Motor neuron (in vitro differentiated cells): Measurements from ENCODE around the gene EYA4. TPM values are rescaled to one million over a fixed set of nuclear protein-coding genes. Genes with fewer than 3 reads are reported as not detected.

Experiments used
- ATAC-seq, 8 experiments: fragments of 200-7000 bp; cut with Tn5 transposase; replicated peaks in 6 of 8; 2 replicates each; pipeline ENCODE4 v1.8.0; 2021; ENCODE audit warnings: mild to moderate bottlenecking in 8 of 8, moderate library complexity in 8 of 8
- H3K27ac ChIP-seq, 2 donors: fragments of 250-450 bp; sonication (Bioruptor Pico); 2 replicates each; pipeline ENCODE4 v1.9.0; 2021; ENCODE audit warnings: antibody characterized with exemption in 2 of 2, mild to moderate bottlenecking in 2 of 2, moderate library complexity in 1 of 2
- H3K4me1 ChIP-seq, 2 donors: fragments of 250-450 bp; sonication (Bioruptor Pico); replicated peaks in 1 of 2; 2 replicates each; pipeline ENCODE4 v1.6.1; 2021; ENCODE audit warnings: antibody characterized with exemption in 2 of 2, mild to moderate bottlenecking in 2 of 2, moderate library complexity in 1 of 2
- H3K4me3 ChIP-seq, 5 donors: fragments of 250-450 bp; sonication (Bioruptor Pico); 2 replicates each; pipeline ENCODE4 v1.9.0; 2021; ENCODE audit warnings: antibody characterized with exemption in 5 of 5, mild to moderate bottlenecking in 5 of 5, moderate library complexity in 4 of 5
- WGBS, 10 experiments: fragments of 450-650 bp; shearing (Covaris generic); methylation state at CpG; one replicate each; pipeline ENCODE4 v1.0.0; 2022; 5-methylcytosine and 5-hydroxymethylcytosine counted together
- in situ Hi-C, 9 experiments: fragments of 400-800 bp; cut with MboI; loops; one replicate each; pipeline ENCODE4 v1.15.0; 2021; ENCODE audit warnings: low sequenced_read_pairs in 9 of 9, low pct_unique_long_range_greater_than_20kb in 2 of 9; ENCODE audit not compliant: unreplicated experiment in 9 of 9
- total RNA-seq, 8 experiments: library from RNA; unstranded; fragments of 300-600 nt; gene quantifications; 2 replicates each; pipeline versions ENCODE4 v1.2.3 to v1.2.4, GENCODE V29; 2022

The EYA4 gene
- total RNA-seq, 8 experiments from 2014 or later: 0.33 to 52.6 (median 7.2) TPM

- no peak for ATAC-seq
- Histone ChIP-seq H3K27ac (no peak overlapping the region), H3K4me3 (no peak overlapping the region), H3K4me1 (no peaks in the 10 kb centered on the region)
- in situ Hi-C loops: no loop called here
Measured at GRCh38 chr6:133467231-133467981, 226.2 kb downstream of the EYA4 start.

GRCh38 chr6:133467982-133468380 lies 226.8 kb downstream of the EYA4 start:
- WGBS, 10 experiments: 33 to 100% (median 80%) methylated on average over 2 of the region's 2 CpGs; no CpG with 5 or more reads in 4 of the 10 experiments

GRCh38 chr6:133468591-133468990 lies 227.4 kb downstream of the EYA4 start:
- in situ Hi-C loops: no loop called here
- ATAC-seq: no peak
- no peaks in the 10 kb centered on the region for H3K4me1 ChIP-seq
- no peak overlapping the region for H3K27ac ChIP-seq
- WGBS, 10 experiments: 47 to 100% (median 86%) methylated on average over 1 to 7 of the region's 8 CpGs; no CpG with 5 or more reads in 1 of the 10 experiments
- no peak overlapping the region for H3K4me3 ChIP-seq

More at GRCh38 chr6:133467982-133468380, 226.8 kb downstream of the EYA4 start:
- in situ Hi-C loops: no loop called here
- Histone ChIP-seq H3K4me3 (no peak overlapping the region), H3K4me1 (no peaks in the 10 kb centered on the region), H3K27ac (no peak overlapping the region)
- ATAC-seq: no peak

- in situ Hi-C loops: no loop called here
- ATAC-seq: no peak
- Histone ChIP-seq H3K4me1 (no peaks in the 10 kb centered on the region), H3K4me3 (no peak overlapping the region), H3K27ac (no peak overlapping the region)
- 0 to 92% (median 83%) methylated on average over 2 of the region's 2 CpGs; no CpG with 5 or more reads in 1 of the 10 experiments for WGBS, 10 experiments
Measured at GRCh38 chr6:133474516-133474915, 233.4 kb downstream of the EYA4 start.

- no peaks in the 10 kb centered on the region for H3K4me1 ChIP-seq
- ATAC-seq: peak in 2 of 8 experiments; percentile 59 to 61
- no peak overlapping the region for H3K27ac ChIP-seq
- in situ Hi-C loops: loop anchor here in 1 of 9 experiments (25.0 kb wide), 2 partner anchors 166 to 291 kb away; no protein-coding TSS in a partner anchor
- no peak overlapping the region for H3K4me3 ChIP-seq
- 6 to 100% (median 78%) methylated on average over 1 to 2 of the region's 2 CpGs for WGBS, 10 experiments
Measured at GRCh38 chr6:133478673-133479072, 237.5 kb downstream of the EYA4 start.

- WGBS, 10 experiments: 0 to 100% methylated on average over 1 of the region's 2 CpGs; no CpG with 5 or more reads in 8 of the 10 experiments
- no peak overlapping the region for H3K27ac ChIP-seq
- H3K4me3 ChIP-seq: no peak overlapping the region
- H3K4me1 ChIP-seq: no peaks in the 10 kb centered on the region
- peak in 1 of 8 experiments; percentile 45 for ATAC-seq
- in situ Hi-C loops: loop anchor here in 1 of 9 experiments (25.0 kb wide), 2 partner anchors 175 to 300 kb away; no protein-coding TSS in a partner anchor
Measured at GRCh38 chr6:133487174-133487573, 246.0 kb downstream of the EYA4 start.

- WGBS, 10 experiments: 82 to 100% (median 100%) methylated on average over 1 of the region's 1 CpG; no CpG with 5 or more reads in 7 of the 10 experiments
- ATAC-seq: no peak
- no peak overlapping the region for H3K27ac ChIP-seq
- in situ Hi-C loops: loop anchor here in 1 of 9 experiments (25.0 kb wide), 2 partner anchors 183 to 308 kb away; no protein-coding TSS in a partner anchor
- H3K4me3 ChIP-seq: no peak overlapping the region
- H3K4me1 ChIP-seq: no peaks in the 10 kb centered on the region
Measured at GRCh38 chr6:133495205-133495903, 254.2 kb downstream of the EYA4 start.

- Histone ChIP-seq H3K4me1 (peaks cover 4% of the 10 kb centered on the region in 2 donors), H3K27ac (no peak overlapping the region), H3K4me3 (no peak overlapping the region)
- in situ Hi-C loops: loop anchor here in 4 of 9 experiments (25.0 kb wide), 4 partner anchors 187 to 662 kb away; no protein-coding TSS in a partner anchor
- WGBS, 10 experiments: 5 to 100% (median 60%) methylated on average over 1 to 3 of the region's 3 CpGs; no CpG with 5 or more reads in 5 of the 10 experiments
- no peak for ATAC-seq
Measured at GRCh38 chr6:133499662-133500061, 258.5 kb downstream of the EYA4 start.

- 17 to 100% (median 81%) methylated on average over 1 to 4 of the region's 4 CpGs; no CpG with 5 or more reads in 1 of the 10 experiments for WGBS, 10 experiments
- in situ Hi-C loops: loop anchor here in 3 of 9 experiments (25.0 kb wide), 2 partner anchors 214 to 664 kb away; no protein-coding TSS in a partner anchor
- ATAC-seq: peak in 1 of 8 experiments; percentile 34
- peaks cover 4% of the 10 kb centered on the region in 2 donors for H3K4me1 ChIP-seq
- H3K4me3 ChIP-seq: no peak overlapping the region
- H3K27ac ChIP-seq: no peak overlapping the region
Measured at GRCh38 chr6:133501675-133502270, 260.6 kb downstream of the EYA4 start.

GRCh38 chr6:133502441-133503335 lies 261.5 kb downstream of the EYA4 start:
- 0 to 100% (median 88%) methylated on average over 1 to 2 of the region's 2 CpGs; no CpG with 5 or more reads in 1 of the 10 experiments for WGBS, 10 experiments
- no peak overlapping the region for H3K27ac ChIP-seq
- peak in 4 of 8 experiments; percentile 54 to 92 (median 88) for ATAC-seq

GRCh38 chr6:133503336-133503729 lies 262.2 kb downstream of the EYA4 start:
- Histone ChIP-seq H3K4me1 (peaks cover 4% of the 10 kb centered on the region in 2 donors), H3K4me3 (no peak overlapping the region), H3K27ac (no peak overlapping the region)
- 63 to 100% (median 91%) methylated on average over 1 of the region's 1 CpG; no CpG with 5 or more reads in 1 of the 10 experiments for WGBS, 10 experiments
- in situ Hi-C loops: loop anchor here in 3 of 9 experiments (25.0 kb wide), 2 partner anchors 216 to 666 kb away; no protein-coding TSS in a partner anchor
- ATAC-seq: peak in 3 of 8 experiments; percentile 19 to 46 (median 44)

More at GRCh38 chr6:133502441-133503335, 261.5 kb downstream of the EYA4 start:
- in situ Hi-C loops: loop anchor here in 3 of 9 experiments (25.0 kb wide), 2 partner anchors 215 to 665 kb away; no protein-coding TSS in a partner anchor
- peaks cover 4% of the 10 kb centered on the region in 2 donors for H3K4me1 ChIP-seq
- no peak overlapping the region for H3K4me3 ChIP-seq
